HepG2 (cell line): ENCODE measurements around the gene ZBTB20. TPM values are rescaled to one million over a fixed set of nuclear protein-coding genes. Genes with fewer than 3 reads are reported as not detected.
A peak's percentile ranks its signal among the peaks of the same experiment; 100 is the strongest.

ENCODE experiments used
- ATAC-seq: fragments of 200-7000 bp; cut with Tn5 transposase; 3 replicates; pipeline ENCODE4 v1.9.1; 2020; ENCODE audit warnings: mild to moderate bottlenecking, moderate library complexity
- BruUV-seq: library from RNA; stranded (reverse); fragments of 400-500 nt; replicated peaks from 2 replicates; lab custom pipeline; 2021; lab: Mats Ljungman, UMichigan
- CTCF ChIA-PET: fragments of 300-600 bp; formaldehyde crosslinking; extraction: SDS; loops from one replicate; lab custom pipeline; 2021; ENCODE audit warnings: low total read pairs, inconsistent platforms, low intra/inter-chr PET ratio; lab: Yijun Ruan, JAX
- POLR2A ChIA-PET: fragments of 350-600 bp; sonication (Branson Sonifier 250); formaldehyde crosslinking; loops from one replicate; lab custom pipeline; 2020; ENCODE audit warnings: antibody characterized with exemption, inconsistent platforms; lab: Yijun Ruan, JAX
- DNase-seq: peaks from one replicate; pipeline ENCODE4 v3.0.0-alpha.2; 2015; ENCODE audit warnings: low spot score
- FAIRE-seq: peaks from 3 replicates; lab custom pipeline; 2011; peaks lifted over from hg19 to GRCh38; lab: Jason Lieb, UNC
- H2AFZ ChIP-seq: one replicate; pipeline ENCODE4 v1.6.1; 2011; ENCODE audit warnings: low read length, inconsistent platforms
- H3K27ac ChIP-seq: fragments of 300-600 bp; 3 replicates; pipeline ENCODE4 v1.8.0; 2011; ENCODE audit warnings: mixed run types, mild to moderate bottlenecking, mixed read lengths, low read length, inconsistent platforms; ENCODE audit not compliant: insufficient read depth; ENCODE audit errors: extremely low read length
- H3K27me3 ChIP-seq, 2 experiments: fragments of 200-600 bp in 1 of 2; 2 replicates in 1 of 2; 3 replicates in 1 of 2; pipeline versions ENCODE4 v1.6.0 to v1.8.0; 2011; ENCODE audit warnings: low read length in 2 of 2, mild to moderate bottlenecking in 2 of 2, moderate library complexity in 2 of 2, inconsistent platforms in 1 of 2; ENCODE audit not compliant: insufficient read depth in 2 of 2, control insufficient read depth in 1 of 2
- H3K36me3 ChIP-seq, 2 experiments: fragments of 200-600 bp in 1 of 2; replicated peaks in 1 of 2; 2 replicates in 1 of 2; 3 replicates in 1 of 2; pipeline versions ENCODE4 v1.5.1 to v1.8.0; 2011; ENCODE audit warnings: low read length in 2 of 2, inconsistent platforms in 1 of 2; ENCODE audit not compliant: insufficient read depth in 2 of 2, control insufficient read depth in 1 of 2
- H3K4me1 ChIP-seq: 2 replicates; pipeline ENCODE4 v1.5.1; 2012; ENCODE audit warnings: low read length, inconsistent platforms; ENCODE audit not compliant: insufficient read depth
- H3K4me2 ChIP-seq: 2 replicates; pipeline ENCODE4 v1.6.0; 2011; ENCODE audit warnings: low read depth, low read length, inconsistent platforms
- H3K4me3 ChIP-seq, 3 experiments: fragments of 200-600 bp in 1 of 3; sonication (generic), shearing (Covaris generic) in 1 of 3; replicated peaks in 1 of 3; 2 replicates each; pipeline ENCODE4 v1.5.1; 2011 to 2016; ENCODE audit warnings: low read length in 3 of 3, inconsistent platforms in 2 of 3, low read depth in 2 of 3, mild to moderate bottlenecking in 2 of 3, control low read depth in 1 of 3, mixed read lengths in 1 of 3; ENCODE audit not compliant: insufficient read depth in 1 of 3
- H3K79me2 ChIP-seq: one replicate; pipeline ENCODE4 v1.6.1; 2011; ENCODE audit warnings: low read length, inconsistent platforms; ENCODE audit not compliant: insufficient read depth
- H3K9ac ChIP-seq: 2 replicates; pipeline ENCODE4 v1.6.0; 2011; ENCODE audit warnings: mild to moderate bottlenecking, low read depth, low read length, inconsistent platforms; ENCODE audit not compliant: insufficient read depth
- H3K9me3 ChIP-seq: 2 replicates; pipeline ENCODE4 v1.5.1; 2012; ENCODE audit warnings: mild to moderate bottlenecking, low read length
- H4K20me1 ChIP-seq: 2 replicates; pipeline ENCODE4 v1.6.0; 2011; ENCODE audit warnings: inconsistent platforms, mild to moderate bottlenecking, low read length, moderate library complexity; ENCODE audit not compliant: insufficient read depth
- ARID5B ChIP-seq: IDR thresholded peaks from 2 replicates; pipeline ENCODE4 v1.4.0; 2020; ENCODE audit warnings: mild to moderate bottlenecking, missing genetic modification reagents
- HDAC1 ChIP-seq: sonication (generic); formaldehyde crosslinking; IDR thresholded peaks from 2 replicates; pipeline ENCODE4 v1.5.1; 2020; ENCODE audit warnings: mild to moderate bottlenecking, missing genetic modification reagents
- HMG20A ChIP-seq: IDR thresholded peaks from 2 replicates; pipeline ENCODE4 v1.6.1; 2016; ENCODE audit warnings: borderline replicate concordance
- PATZ1 ChIP-seq: sonication (generic); formaldehyde crosslinking; IDR thresholded peaks from 2 replicates; pipeline ENCODE4 v1.4.0; 2020; ENCODE audit warnings: missing genetic modification reagents
- PCBP1 ChIP-seq: fragments of 200-400 bp; formaldehyde crosslinking; IDR thresholded peaks from 2 replicates; pipeline ENCODE4 v1.6.1; 2017; ENCODE audit warnings: mild to moderate bottlenecking, low read depth, low read length, borderline replicate concordance
- RXRB ChIP-seq: IDR thresholded peaks from 2 replicates; pipeline ENCODE4 v1.6.1; 2016; ENCODE audit warnings: borderline replicate concordance, missing genetic modification reagents, missing compliant biosample characterization
- ZKSCAN5 ChIP-seq: sonication (generic); formaldehyde crosslinking; IDR thresholded peaks from 2 replicates; pipeline ENCODE4 v1.5.1; 2020; ENCODE audit warnings: mild to moderate bottlenecking, missing genetic modification reagents
- ZNF253 ChIP-seq: sonication (generic); formaldehyde crosslinking; IDR thresholded peaks from 2 replicates; pipeline ENCODE4 v1.8.0; 2022; ENCODE audit warnings: mild to moderate bottlenecking, missing genetic modification reagents, borderline replicate concordance
- ZNF446 ChIP-seq: sonication (generic); formaldehyde crosslinking; IDR thresholded peaks from 2 replicates; pipeline ENCODE4 v1.5.0; 2020; ENCODE audit warnings: mild to moderate bottlenecking, missing genetic modification reagents
- ZNF766 ChIP-seq: sonication (generic); formaldehyde crosslinking; IDR thresholded peaks from 2 replicates; pipeline ENCODE4 v1.5.0; 2020; ENCODE audit warnings: missing genetic modification reagents, borderline replicate concordance
- WGBS: methylation state at CpG from one replicate; pipeline ENCODE4 v1.1.6; 2017; ENCODE audit warnings: low lambda C conversion rate; 5-methylcytosine and 5-hydroxymethylcytosine counted together
- in situ Hi-C: cut with HindIII; loops from 2 replicates; pipeline ENCODE4 v1.10.0; 2017; ENCODE audit warnings: low pct_unique_long_range_greater_than_20kb; ENCODE audit not compliant: extremely low pct_ligation_motif_present
- intact Hi-C: fragments of 100-400 bp; cut with micrococcal nuclease; formaldehyde crosslinking; loops from one replicate; pipeline ENCODE4 v1.10.0; 2022; ENCODE audit not compliant: unreplicated experiment
- polyA plus RNA-seq, 8 experiments: library from polyadenylated mRNA; depleted of rRNA in 3 of 8; stranded (reverse) in 7 of 8; unstranded in 1 of 8; fragments of >200 nt; fragmentation: Illumina TruSeq in 4 of 8; extraction: Trizol in 4 of 8; gene quantifications; 2 replicates each; pipeline versions ENCODE4 v1.2.1 to v1.2.3, GENCODE V29; 2011 to 2016; ENCODE audit warnings: low read depth in 4 of 8, missing spikeins in 1 of 8, mixed read lengths in 1 of 8; ENCODE audit not compliant: insufficient read depth in 1 of 8
- total RNA-seq, 5 experiments: library from RNA; depleted of rRNA; stranded (reverse); fragments of >200 nt; fragmentation: Illumina TruSeq; extraction: Trizol; gene quantifications; 2 replicates each; pipeline ENCODE4 v1.2.3, GENCODE V29; 2016; ENCODE audit warnings: low read depth in 1 of 5
- TF ChIP-seq, protein P1 (sequence below): sonication (generic); formaldehyde crosslinking; IDR thresholded peaks from 2 replicates; pipeline ENCODE4 v1.4.0; 2020; ENCODE audit warnings: low read depth, missing genetic modification reagents
- TF ChIP-seq, protein P2 (sequence below): sonication (generic); formaldehyde crosslinking; IDR thresholded peaks from 2 replicates; pipeline ENCODE4 v1.4.0; 2020; ENCODE audit warnings: missing genetic modification reagents

ZBTB20 gene
- total and polyA plus RNA-seq, 2 of the 13 experiments (the other 11 are each of a cell fraction or from before 2014, with no cell fraction given) = 1.9 to 8.8 TPM

DNA sequence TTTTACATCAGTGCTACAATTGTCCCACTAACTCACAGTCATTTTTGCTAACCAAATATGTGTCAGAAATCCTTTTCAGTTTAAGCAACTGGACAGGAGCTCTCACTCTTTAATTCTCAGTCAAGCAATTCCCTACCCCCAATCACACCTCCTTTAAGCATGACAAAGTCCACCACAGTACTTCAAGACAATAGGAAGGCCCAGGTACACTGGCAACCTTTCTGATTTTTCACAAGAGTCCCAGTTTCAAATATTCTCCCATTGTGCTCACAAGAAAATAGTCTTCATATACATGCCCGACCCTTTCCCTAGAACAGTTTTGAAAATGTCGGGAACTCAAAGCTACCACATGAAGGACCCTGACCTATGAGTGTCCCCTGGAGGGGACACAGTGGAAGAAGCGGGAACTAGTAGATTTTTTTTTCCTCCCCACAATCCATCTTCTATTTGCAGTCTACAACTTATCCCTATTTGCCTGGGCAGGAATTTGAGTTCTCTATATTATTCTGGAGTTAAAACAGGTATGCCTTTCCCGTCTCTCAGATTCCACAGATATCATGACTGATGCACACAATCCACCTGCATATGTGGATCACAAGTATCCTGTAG, 439.7 kb downstream of the ZBTB20 start:
- BruUV-seq = TSS peak; percentile 97
- WGBS = 7% methylated on average over 4 of the region's 4 CpGs
- FAIRE-seq (peak; percentile 64), ATAC-seq (peak; percentile 84), DNase-seq (peak; percentile 63)
- peak overlapping the region; percentile 53 for H3K9ac ChIP-seq
- H3K27me3 ChIP-seq = no peaks in the 10 kb centered on the region
- H3K27ac ChIP-seq = peak overlapping the region; percentile 67
- no peaks in the 10 kb centered on the region for H3K79me2 ChIP-seq
- in situ Hi-C loops (no loop called here), intact Hi-C loops (loop anchor here (2.0 to 10.0 kb wide), 3 partner anchors 37 to 183 kb away; no protein-coding TSS in a partner anchor)
- H3K4me1 ChIP-seq = peaks cover 37% of the 10 kb centered on the region
- ChIA-PET CTCF (no interaction called here), POLR2A (interaction anchor here (1.0 to 1.2 kb wide), 2 partner anchors 12 to 28 kb away, joined by 3 read pairs; no protein-coding TSS in a partner anchor)
- H4K20me1 ChIP-seq = no peaks in the 10 kb centered on the region
- H3K4me2 ChIP-seq = peak overlapping the region; percentile 81
- H3K36me3 ChIP-seq = no peaks in the 10 kb centered on the region
- H3K4me3 ChIP-seq = peak overlapping the region; percentile 26 to 49 (median 41); a peak in 5 of 6 replicates
- no peak overlapping the region for H2AFZ ChIP-seq
- no peaks in the 10 kb centered on the region for H3K9me3 ChIP-seq
- TF ChIP-seq, protein P1, sequence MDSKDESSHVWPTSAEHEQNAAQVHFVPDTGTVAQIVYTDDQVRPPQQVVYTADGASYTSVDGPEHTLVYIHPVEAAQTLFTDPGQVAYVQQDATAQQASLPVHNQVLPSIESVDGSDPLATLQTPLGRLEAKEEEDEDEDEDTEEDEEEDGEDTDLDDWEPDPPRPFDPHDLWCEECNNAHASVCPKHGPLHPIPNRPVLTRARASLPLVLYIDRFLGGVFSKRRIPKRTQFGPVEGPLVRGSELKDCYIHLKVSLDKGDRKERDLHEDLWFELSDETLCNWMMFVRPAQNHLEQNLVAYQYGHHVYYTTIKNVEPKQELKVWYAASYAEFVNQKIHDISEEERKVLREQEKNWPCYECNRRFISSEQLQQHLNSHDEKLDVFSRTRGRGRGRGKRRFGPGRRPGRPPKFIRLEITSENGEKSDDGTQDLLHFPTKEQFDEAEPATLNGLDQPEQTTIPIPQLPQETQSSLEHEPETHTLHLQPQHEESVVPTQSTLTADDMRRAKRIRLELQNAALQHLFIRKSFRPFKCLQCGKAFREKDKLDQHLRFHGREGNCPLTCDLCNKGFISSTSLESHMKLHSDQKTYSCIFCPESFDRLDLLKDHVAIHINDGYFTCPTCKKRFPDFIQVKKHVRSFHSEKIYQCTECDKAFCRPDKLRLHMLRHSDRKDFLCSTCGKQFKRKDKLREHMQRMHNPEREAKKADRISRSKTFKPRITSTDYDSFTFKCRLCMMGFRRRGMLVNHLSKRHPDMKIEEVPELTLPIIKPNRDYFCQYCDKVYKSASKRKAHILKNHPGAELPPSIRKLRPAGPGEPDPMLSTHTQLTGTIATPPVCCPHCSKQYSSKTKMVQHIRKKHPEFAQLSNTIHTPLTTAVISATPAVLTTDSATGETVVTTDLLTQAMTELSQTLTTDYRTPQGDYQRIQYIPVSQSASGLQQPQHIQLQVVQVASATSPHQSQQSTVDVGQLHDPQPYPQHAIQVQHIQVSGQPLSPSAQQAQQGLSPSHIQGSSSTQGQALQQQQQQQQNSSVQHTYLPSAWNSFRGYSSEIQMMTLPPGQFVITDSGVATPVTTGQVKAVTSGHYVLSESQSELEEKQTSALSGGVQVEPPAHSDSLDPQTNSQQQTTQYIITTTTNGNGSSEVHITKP = no peak
- TF ChIP-seq ARID5B = peak; percentile 50; the same call in 1 of the 2 replicates
- TF ChIP-seq PCBP1 = no peak
- no peak for TF ChIP-seq HDAC1
- peak; percentile 22; the same call in 1 of the 2 replicates for TF ChIP-seq RXRB (CRISPR knock-in tag)
- 0 out of 2 replicates have a peak, but pooled peaks have one; percentile 42 for TF ChIP-seq PATZ1 (CRISPR knock-in tag)
- no peak for TF ChIP-seq ZNF253 (CRISPR knock-in tag)
- TF ChIP-seq ZKSCAN5 (CRISPR knock-in tag) = no peak
- TF ChIP-seq ZNF446 (CRISPR knock-in tag) = no peak
- TF ChIP-seq HMG20A (CRISPR knock-in tag) = peak; percentile 39; the same call in 1 of the 2 replicates
- TF ChIP-seq, protein P2, sequence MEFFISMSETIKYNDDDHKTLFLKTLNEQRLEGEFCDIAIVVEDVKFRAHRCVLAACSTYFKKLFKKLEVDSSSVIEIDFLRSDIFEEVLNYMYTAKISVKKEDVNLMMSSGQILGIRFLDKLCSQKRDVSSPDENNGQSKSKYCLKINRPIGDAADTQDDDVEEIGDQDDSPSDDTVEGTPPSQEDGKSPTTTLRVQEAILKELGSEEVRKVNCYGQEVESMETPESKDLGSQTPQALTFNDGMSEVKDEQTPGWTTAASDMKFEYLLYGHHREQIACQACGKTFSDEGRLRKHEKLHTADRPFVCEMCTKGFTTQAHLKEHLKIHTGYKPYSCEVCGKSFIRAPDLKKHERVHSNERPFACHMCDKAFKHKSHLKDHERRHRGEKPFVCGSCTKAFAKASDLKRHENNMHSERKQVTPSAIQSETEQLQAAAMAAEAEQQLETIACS (CRISPR knock-in tag) = no peak
- TF ChIP-seq ZNF766 = no peak
